Measurements from ENCODE around the gene TLR7.

DNA sequence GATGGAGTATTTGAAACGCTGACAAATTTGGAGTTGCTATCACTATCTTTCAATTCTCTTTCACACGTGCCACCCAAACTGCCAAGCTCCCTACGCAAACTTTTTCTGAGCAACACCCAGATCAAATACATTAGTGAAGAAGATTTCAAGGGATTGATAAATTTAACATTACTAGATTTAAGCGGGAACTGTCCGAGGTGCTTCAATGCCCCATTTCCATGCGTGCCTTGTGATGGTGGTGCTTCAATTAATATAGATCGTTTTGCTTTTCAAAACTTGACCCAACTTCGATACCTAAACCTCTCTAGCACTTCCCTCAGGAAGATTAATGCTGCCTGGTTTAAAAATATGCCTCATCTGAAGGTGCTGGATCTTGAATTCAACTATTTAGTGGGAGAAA is 52.7 kb downstream of the TLR7 start:
- TF ChIP-seq, protein P1, sequence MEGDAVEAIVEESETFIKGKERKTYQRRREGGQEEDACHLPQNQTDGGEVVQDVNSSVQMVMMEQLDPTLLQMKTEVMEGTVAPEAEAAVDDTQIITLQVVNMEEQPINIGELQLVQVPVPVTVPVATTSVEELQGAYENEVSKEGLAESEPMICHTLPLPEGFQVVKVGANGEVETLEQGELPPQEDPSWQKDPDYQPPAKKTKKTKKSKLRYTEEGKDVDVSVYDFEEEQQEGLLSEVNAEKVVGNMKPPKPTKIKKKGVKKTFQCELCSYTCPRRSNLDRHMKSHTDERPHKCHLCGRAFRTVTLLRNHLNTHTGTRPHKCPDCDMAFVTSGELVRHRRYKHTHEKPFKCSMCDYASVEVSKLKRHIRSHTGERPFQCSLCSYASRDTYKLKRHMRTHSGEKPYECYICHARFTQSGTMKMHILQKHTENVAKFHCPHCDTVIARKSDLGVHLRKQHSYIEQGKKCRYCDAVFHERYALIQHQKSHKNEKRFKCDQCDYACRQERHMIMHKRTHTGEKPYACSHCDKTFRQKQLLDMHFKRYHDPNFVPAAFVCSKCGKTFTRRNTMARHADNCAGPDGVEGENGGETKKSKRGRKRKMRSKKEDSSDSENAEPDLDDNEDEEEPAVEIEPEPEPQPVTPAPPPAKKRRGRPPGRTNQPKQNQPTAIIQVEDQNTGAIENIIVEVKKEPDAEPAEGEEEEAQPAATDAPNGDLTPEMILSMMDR (IDR thresholded peaks at IDR 0.05; ENCODE audit: extremely low read depth in 1 of 2, insufficient read depth in 1 of 2, low read depth in 1 of 2, low read length in 2 of 2), result no peak
- no peak for TF ChIP-seq EZH2 (IDR thresholded peaks at IDR 0.05; ENCODE audit: borderline replicate concordance, low read depth, low read length, severe bottlenecking)
- TF ChIP-seq POLR2A (IDR thresholded peaks at IDR 0.05; ENCODE audit: low read depth, low read length), result no peak

Data from endothelial cell of umbilical vein (primary cell).